Transverse colon (tissue), 4 donors: ENCODE measurements around the gene KAT6B. TPM values are rescaled to one million over a fixed set of nuclear protein-coding genes. Genes with fewer than 3 reads are reported as not detected.
"Not testable (repeated sequence)": the region's sequence is repeated elsewhere in the genome, so short reads cannot be mapped to it uniquely, and the experiment has no call there.

ENCODE experiments used
- DNase-seq: peaks from one replicate; pipeline ENCODE4 v3.0.0-alpha.2; 2019
- H3K27ac ChIP-seq, 4 donors: fragments of 200-600 bp; sonication (generic); 2 replicates each; pipeline ENCODE4 v1.5.1; 2016 to 2018; ENCODE audit warnings: inconsistent platforms in 4 of 4
- H3K27me3 ChIP-seq: fragments of 200-600 bp; sonication (generic); 2 replicates; pipeline ENCODE4 v1.5.1; 2017; ENCODE audit warnings: inconsistent platforms
- H3K36me3 ChIP-seq, 4 donors: fragments of 200-600 bp; sonication (generic); 2 replicates each; pipeline ENCODE4 v1.5.1; 2017 to 2019; ENCODE audit warnings: inconsistent platforms in 4 of 4
- H3K4me1 ChIP-seq, 4 donors: fragments of 200-600 bp; sonication (generic); 2 replicates each; pipeline ENCODE4 v1.5.1; 2017 to 2020; ENCODE audit warnings: inconsistent platforms in 4 of 4
- H3K4me3 ChIP-seq, 4 donors: fragments of 200-600 bp; sonication (generic); 1 replicate in 1 of 4; 2 replicates in 3 of 4; pipeline versions ENCODE4 v1.5.1 to v1.6.1; 2017 to 2019; ENCODE audit warnings: inconsistent platforms in 4 of 4
- H3K9me3 ChIP-seq, 2 donors: fragments of 200-600 bp; sonication (generic); 2 replicates each; pipeline ENCODE4 v1.5.1; 2017 to 2019; ENCODE audit warnings: inconsistent platforms in 2 of 2
- CTCF ChIP-seq, 5 experiments: fragments of 200-600 bp in 3 of 5; fragments of 450-650 bp in 2 of 5; sonication (generic) in 3 of 5; IDR thresholded peaks; 1 replicate in 2 of 5; 2 replicates in 3 of 5; pipeline ENCODE4 v1.5.1; 2016 to 2017; ENCODE audit warnings: antibody characterized with exemption in 5 of 5, inconsistent platforms in 3 of 5, mild to moderate bottlenecking in 2 of 5, moderate library complexity in 1 of 5
- EP300 ChIP-seq: sonication (generic); formaldehyde crosslinking; IDR thresholded peaks from one replicate; pipeline ENCODE4 v1.6.1; 2017; ENCODE audit warnings: antibody characterized with exemption, low read depth
- POLR2A ChIP-seq: fragments of 450-650 bp; IDR thresholded peaks from one replicate; pipeline ENCODE4 v1.6.1; 2016; ENCODE audit warnings: antibody characterized with exemption, mild to moderate bottlenecking, moderate library complexity
- POLR2AphosphoS5 ChIP-seq, 3 donors: sonication (generic); formaldehyde crosslinking; IDR thresholded peaks; one replicate each; pipeline ENCODE4 v1.6.1; 2016; ENCODE audit warnings: antibody characterized with exemption in 3 of 3
- WGBS, 2 donors: methylation state at CpG; one replicate each; pipeline ENCODE4 v1.1.5; 2018; ENCODE audit warnings: low coverage in 1 of 2; 5-methylcytosine and 5-hydroxymethylcytosine counted together
- in situ Hi-C, 4 donors: fragments of 200-750 bp; cut with MboI; loops; one replicate each; pipeline versions ENCODE4 v1.15.0 to v1.15.1; 2017; ENCODE audit warnings: low sequenced_read_pairs in 3 of 4, low pct_ligation_motif_present in 1 of 4, low pct_unique_long_range_greater_than_20kb in 1 of 4
- intact Hi-C: fragments of 100-400 bp; cut with DNase I; formaldehyde crosslinking; loops from one replicate; pipeline ENCODE4 v1.15.1; 2023; ENCODE audit warnings: low total_unique reads
- total RNA-seq, 4 donors: library from RNA; depleted of rRNA; stranded (reverse); fragments of >200 nt; gene quantifications; one replicate each; pipeline ENCODE4 v1.1.0, GENCODE V29; 2016

The KAT6B gene
- total RNA-seq, 4 donors from 2014 or later = 27.3 to 67.0 (median 54.9) TPM

GRCh38 chr10:74873803-74874454 is 47.5 kb downstream of the KAT6B start:
- H3K27me3 ChIP-seq = no peaks in the 10 kb centered on the region
- no peak overlapping the region for H3K27ac ChIP-seq
- in situ Hi-C loops (no loop called here), intact Hi-C loops (no loop called here)
- H3K9me3 ChIP-seq = no peaks in the 10 kb centered on the region
- WGBS, 2 donors = 93 to 94% methylated on average over 5 of the region's 5 CpGs
- peaks cover 0 to 42% (median 19%) of the 10 kb centered on the region in 4 donors for H3K4me1 ChIP-seq
- H3K4me3 ChIP-seq = no peak overlapping the region
- TF ChIP-seq EP300 (no peak), POLR2AphosphoS5 (IDR thresholded peaks at IDR 0.05) (no peak), POLR2A (no peak), CTCF (IDR thresholded peaks at IDR 0.05) (no peak)
- H3K36me3 ChIP-seq = no peaks in the 10 kb centered on the region
- DNase-seq = no peak

DNA sequence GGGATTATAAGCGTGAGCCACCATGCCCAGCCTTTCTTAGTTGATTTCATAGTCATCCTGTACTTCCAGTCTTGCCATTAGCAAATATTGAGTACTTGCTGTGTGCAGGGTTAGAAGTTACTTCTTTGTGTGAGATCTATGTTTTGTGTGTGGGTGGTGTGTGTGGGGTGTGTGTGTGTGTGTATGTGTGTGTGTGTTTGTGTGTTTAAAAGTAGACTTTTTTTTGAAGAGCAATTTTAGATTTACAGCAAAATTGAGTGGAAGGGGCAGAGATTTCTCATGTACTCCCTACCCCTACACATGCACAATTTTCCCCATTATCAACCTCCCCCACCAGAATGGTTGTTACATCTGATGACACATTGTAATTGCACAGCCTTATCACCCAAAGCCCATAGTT is 48.2 kb downstream of the KAT6B start:
- Histone ChIP-seq H3K4me1 (peaks cover 0 to 42% (median 19%) of the 10 kb centered on the region in 4 donors), H3K27me3 (no peaks in the 10 kb centered on the region), H3K36me3 (no peaks in the 10 kb centered on the region), H3K27ac (no peak overlapping the region), H3K9me3 (no peaks in the 10 kb centered on the region), H3K4me3 (no peak overlapping the region)
- no peak for DNase-seq
- WGBS, 2 donors = 100% methylated on average over 1 of the region's 1 CpG; no CpG with 5 or more reads in 1 of the 2 donors
- intact Hi-C loops = no loop called here
- TF ChIP-seq CTCF (IDR thresholded peaks at IDR 0.05) = no peak
- no peak for TF ChIP-seq POLR2AphosphoS5 (IDR thresholded peaks at IDR 0.05)
- TF ChIP-seq POLR2A = no peak
- TF ChIP-seq EP300 = no peak
- in situ Hi-C loops = no loop called here

DNA sequence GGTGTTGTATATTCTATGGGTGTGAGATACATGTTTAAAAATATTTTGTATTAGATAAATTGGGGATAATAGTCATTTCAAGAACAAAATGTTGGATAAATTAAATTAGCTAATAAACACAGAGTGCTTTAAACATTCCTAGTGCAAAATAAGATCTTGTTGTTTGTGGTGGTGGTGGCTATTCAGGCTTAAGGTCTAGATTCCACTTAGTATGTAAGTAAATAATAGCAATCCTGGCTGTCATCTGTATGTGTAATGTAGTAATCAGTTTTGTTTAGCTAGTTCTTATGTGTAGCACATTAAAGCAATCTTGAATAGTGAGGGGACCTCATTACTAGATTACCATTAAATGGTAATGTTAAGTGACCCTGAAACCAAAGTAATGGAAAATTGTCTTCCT is 48.7 kb downstream of the KAT6B start:
- no peak for DNase-seq
- peaks cover 0 to 42% (median 19%) of the 10 kb centered on the region in 4 donors for H3K4me1 ChIP-seq
- no peaks in the 10 kb centered on the region for H3K27me3 ChIP-seq
- intact Hi-C loops (no loop called here), in situ Hi-C loops (no loop called here)
- H3K27ac ChIP-seq = no peak overlapping the region
- no peaks in the 10 kb centered on the region for H3K36me3 ChIP-seq
- no peak overlapping the region for H3K4me3 ChIP-seq
- TF ChIP-seq POLR2A = no peak
- no peak for TF ChIP-seq EP300
- TF ChIP-seq CTCF (IDR thresholded peaks at IDR 0.05) = no peak
- TF ChIP-seq POLR2AphosphoS5 (IDR thresholded peaks at IDR 0.05) = no peak
- H3K9me3 ChIP-seq = no peaks in the 10 kb centered on the region

GRCh38 chr10:74875966-74876365 is 49.6 kb downstream of the KAT6B start:
- no peak overlapping the region for H3K4me3 ChIP-seq

DNA sequence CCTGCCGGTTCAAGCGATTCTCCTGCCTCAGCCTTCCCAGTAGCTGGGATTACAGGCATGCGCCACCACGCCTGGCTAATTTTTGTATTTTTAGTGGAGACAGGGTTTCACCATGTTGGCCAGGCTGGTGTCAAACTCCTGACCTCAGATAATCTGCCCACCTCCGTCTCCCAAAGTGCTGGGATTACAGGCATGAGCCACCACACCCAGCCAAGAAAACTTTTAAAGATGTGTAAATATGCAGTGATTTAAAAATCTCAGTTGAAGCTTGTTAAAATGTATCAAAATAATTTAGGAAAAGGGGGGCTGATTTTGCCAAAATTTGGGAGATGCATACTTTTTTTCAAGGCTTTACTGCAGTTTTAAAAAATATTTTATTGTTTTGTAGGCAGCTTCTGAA is 50.7 kb downstream of the KAT6B start:
- H3K36me3 ChIP-seq, intact Hi-C loops, H3K9me3 ChIP-seq, DNase-seq, H3K27ac ChIP-seq, in situ Hi-C loops, H3K4me3 ChIP-seq, H3K27me3 ChIP-seq: not testable (repeated sequence)
- H3K4me1 ChIP-seq = peaks cover 0 to 33% (median 11%) of the 10 kb centered on the region in 4 donors
- 93 to 94% methylated on average over 3 to 5 of the region's 5 CpGs for WGBS, 2 donors

More at GRCh38 chr10:74875966-74876365, 49.6 kb downstream of the KAT6B start:
- Histone ChIP-seq H3K27me3 (no peaks in the 10 kb centered on the region), H3K27ac (no peak overlapping the region), H3K36me3 (no peaks in the 10 kb centered on the region), H3K9me3 (no peaks in the 10 kb centered on the region), H3K4me1 (peaks cover 0 to 42% (median 19%) of the 10 kb centered on the region in 4 donors)
- TF ChIP-seq EP300 (no peak), POLR2AphosphoS5 (IDR thresholded peaks at IDR 0.05) (no peak), CTCF (IDR thresholded peaks at IDR 0.05) (no peak), POLR2A (no peak)
- in situ Hi-C loops = no loop called here
- 35% methylated on average over 1 of the region's 1 CpG; no CpG with 5 or more reads in 1 of the 2 donors for WGBS, 2 donors
- no peak for DNase-seq
- intact Hi-C loops = no loop called here
